Endothelial cell (in vitro differentiated cells): Measurements from ENCODE around the gene PCSK6. TPM values are rescaled to one million over a fixed set of nuclear protein-coding genes. Genes with fewer than 3 reads are reported as not detected.

Experiments
- DNase-seq: peaks from one replicate; pipeline ENCODE4 v3.0.0; 2021; ENCODE audit warnings: low spot score
- H3K27ac Mint-ChIP-seq: one replicate; pipeline ENCODE4 v1.8.0; 2021; ENCODE audit warnings: mixed read lengths, inconsistent platforms; ENCODE audit not compliant: unreplicated experiment
- H3K27me3 Mint-ChIP-seq: one replicate; pipeline ENCODE4 v1.8.0; 2021; ENCODE audit warnings: mild to moderate bottlenecking, moderate library complexity, mixed read lengths, inconsistent platforms; ENCODE audit not compliant: unreplicated experiment
- H3K36me3 Mint-ChIP-seq: one replicate; pipeline ENCODE4 v1.8.0; 2021; ENCODE audit warnings: mild to moderate bottlenecking, low read depth, mixed read lengths, inconsistent platforms; ENCODE audit not compliant: unreplicated experiment
- H3K4me1 Mint-ChIP-seq: one replicate; pipeline ENCODE4 v1.8.0; 2021; ENCODE audit warnings: mild to moderate bottlenecking, mixed read lengths, inconsistent platforms; ENCODE audit not compliant: unreplicated experiment
- H3K4me3 Mint-ChIP-seq: one replicate; pipeline ENCODE4 v1.8.0; 2021; ENCODE audit warnings: mild to moderate bottlenecking, mixed read lengths, inconsistent platforms; ENCODE audit not compliant: unreplicated experiment
- H3K9me3 Mint-ChIP-seq: one replicate; pipeline ENCODE4 v1.8.0; 2021; ENCODE audit warnings: mixed read lengths, inconsistent platforms; ENCODE audit not compliant: unreplicated experiment
- total RNA-seq: library from RNA; stranded (reverse); fragmentation: NEBNext Ultra II Directional; extraction: Animal tissue kit (Norgen Biotek cat#: 25700); gene quantifications from one replicate; pipeline ENCODE4 v1.2.1, GENCODE V29; 2021; ENCODE audit not compliant: unreplicated experiment
- TF ChIP-seq, protein P1 (sequence below): fragments of 200-600 bp; sonication (generic); IDR thresholded peaks from one replicate; pipeline ENCODE4 v1.5.0; 2021; ENCODE audit warnings: antibody characterized with exemption; ENCODE audit not compliant: unreplicated experiment

The PCSK6 gene
- total RNA-seq, 1 donor from 2014 or later, result 0.13 TPM

DNA sequence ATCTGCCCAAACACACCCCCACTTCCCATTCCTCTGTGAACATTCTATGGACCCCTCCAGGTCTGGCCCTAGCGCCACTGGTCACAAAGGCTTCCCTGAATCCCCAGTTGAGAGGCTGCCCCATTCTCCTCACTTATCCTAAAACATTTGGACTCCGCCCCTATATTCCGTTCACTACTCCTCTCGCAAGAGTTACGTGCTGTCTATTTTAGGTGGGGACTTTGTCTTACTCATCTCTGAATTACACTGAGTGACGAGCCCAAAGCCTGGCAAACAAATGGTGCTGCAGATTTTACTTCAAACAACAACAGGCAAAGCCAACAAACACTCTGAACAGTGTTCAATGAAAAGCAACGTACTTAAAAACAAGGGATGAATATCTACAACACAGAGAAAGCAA, 14.5 kb downstream of the PCSK6 start:
- no peak overlapping the region for H3K27ac Mint-ChIP-seq

DNA sequence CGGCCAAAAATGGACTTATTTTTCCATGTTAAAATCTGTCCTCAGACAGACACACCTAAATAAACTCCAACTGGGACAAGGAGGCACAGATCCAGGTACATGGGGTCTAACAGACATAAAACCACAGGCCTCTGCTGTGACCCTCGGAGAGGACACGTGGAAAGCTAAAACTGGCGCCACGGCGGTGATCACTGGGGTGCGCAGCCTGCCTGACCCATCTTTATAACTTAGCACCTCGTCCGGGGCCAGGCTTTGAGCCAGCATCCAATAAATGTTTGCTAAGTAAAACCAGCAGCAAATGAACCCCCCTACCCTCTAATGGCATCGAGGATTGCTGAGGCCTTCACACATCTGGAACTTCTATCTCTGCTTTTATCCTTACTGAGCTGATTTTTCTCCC, 15.3 kb downstream of the PCSK6 start:
- no peak overlapping the region for H3K27ac Mint-ChIP-seq
- H3K27me3 Mint-ChIP-seq, result peaks cover 10% of the 10 kb centered on the region
- no peaks in the 10 kb centered on the region for H3K36me3 Mint-ChIP-seq
- no peak overlapping the region for H3K4me3 Mint-ChIP-seq
- TF ChIP-seq, protein P1, sequence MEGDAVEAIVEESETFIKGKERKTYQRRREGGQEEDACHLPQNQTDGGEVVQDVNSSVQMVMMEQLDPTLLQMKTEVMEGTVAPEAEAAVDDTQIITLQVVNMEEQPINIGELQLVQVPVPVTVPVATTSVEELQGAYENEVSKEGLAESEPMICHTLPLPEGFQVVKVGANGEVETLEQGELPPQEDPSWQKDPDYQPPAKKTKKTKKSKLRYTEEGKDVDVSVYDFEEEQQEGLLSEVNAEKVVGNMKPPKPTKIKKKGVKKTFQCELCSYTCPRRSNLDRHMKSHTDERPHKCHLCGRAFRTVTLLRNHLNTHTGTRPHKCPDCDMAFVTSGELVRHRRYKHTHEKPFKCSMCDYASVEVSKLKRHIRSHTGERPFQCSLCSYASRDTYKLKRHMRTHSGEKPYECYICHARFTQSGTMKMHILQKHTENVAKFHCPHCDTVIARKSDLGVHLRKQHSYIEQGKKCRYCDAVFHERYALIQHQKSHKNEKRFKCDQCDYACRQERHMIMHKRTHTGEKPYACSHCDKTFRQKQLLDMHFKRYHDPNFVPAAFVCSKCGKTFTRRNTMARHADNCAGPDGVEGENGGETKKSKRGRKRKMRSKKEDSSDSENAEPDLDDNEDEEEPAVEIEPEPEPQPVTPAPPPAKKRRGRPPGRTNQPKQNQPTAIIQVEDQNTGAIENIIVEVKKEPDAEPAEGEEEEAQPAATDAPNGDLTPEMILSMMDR, result no peak
- DNase-seq, result no peak
- no peaks in the 10 kb centered on the region for H3K9me3 Mint-ChIP-seq
- H3K4me1 Mint-ChIP-seq, result no peaks in the 10 kb centered on the region

More for the DNA sequence above, 14.5 kb downstream of the PCSK6 start:
- TF ChIP-seq, protein P1, result no peak
- DNase-seq, result no peak
- H3K4me3 Mint-ChIP-seq, result no peak overlapping the region
- no peaks in the 10 kb centered on the region for H3K9me3 Mint-ChIP-seq
- no peaks in the 10 kb centered on the region for H3K4me1 Mint-ChIP-seq
- peaks cover 11% of the 10 kb centered on the region for H3K27me3 Mint-ChIP-seq
- no peaks in the 10 kb centered on the region for H3K36me3 Mint-ChIP-seq

DNA sequence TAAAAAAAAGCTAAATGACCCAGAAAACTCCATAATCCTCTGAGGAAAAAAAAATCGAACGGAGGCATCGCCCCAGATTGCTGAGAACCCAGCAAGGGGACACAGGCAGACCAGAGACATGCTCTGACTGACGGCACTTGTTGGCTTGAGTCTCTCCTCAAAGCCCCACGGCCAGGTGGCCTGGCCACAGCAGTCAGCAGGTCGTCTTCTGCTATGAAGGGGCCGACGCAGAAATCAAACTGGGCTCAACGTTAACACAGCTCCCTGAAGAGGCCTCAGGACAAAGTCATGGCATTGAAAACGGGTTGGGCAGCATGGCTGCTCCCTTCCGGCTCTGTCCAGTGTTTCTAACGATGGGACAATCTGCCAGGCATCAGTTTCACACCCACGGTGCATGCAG, 17.5 kb downstream of the PCSK6 start:
- DNase-seq, result no peak
- no peak overlapping the region for H3K27ac Mint-ChIP-seq
- no peaks in the 10 kb centered on the region for H3K4me1 Mint-ChIP-seq
- peaks cover 9% of the 10 kb centered on the region for H3K27me3 Mint-ChIP-seq
- no peaks in the 10 kb centered on the region for H3K9me3 Mint-ChIP-seq
- no peaks in the 10 kb centered on the region for H3K36me3 Mint-ChIP-seq
- TF ChIP-seq, protein P1, result no peak
- H3K4me3 Mint-ChIP-seq, result no peak overlapping the region

DNA sequence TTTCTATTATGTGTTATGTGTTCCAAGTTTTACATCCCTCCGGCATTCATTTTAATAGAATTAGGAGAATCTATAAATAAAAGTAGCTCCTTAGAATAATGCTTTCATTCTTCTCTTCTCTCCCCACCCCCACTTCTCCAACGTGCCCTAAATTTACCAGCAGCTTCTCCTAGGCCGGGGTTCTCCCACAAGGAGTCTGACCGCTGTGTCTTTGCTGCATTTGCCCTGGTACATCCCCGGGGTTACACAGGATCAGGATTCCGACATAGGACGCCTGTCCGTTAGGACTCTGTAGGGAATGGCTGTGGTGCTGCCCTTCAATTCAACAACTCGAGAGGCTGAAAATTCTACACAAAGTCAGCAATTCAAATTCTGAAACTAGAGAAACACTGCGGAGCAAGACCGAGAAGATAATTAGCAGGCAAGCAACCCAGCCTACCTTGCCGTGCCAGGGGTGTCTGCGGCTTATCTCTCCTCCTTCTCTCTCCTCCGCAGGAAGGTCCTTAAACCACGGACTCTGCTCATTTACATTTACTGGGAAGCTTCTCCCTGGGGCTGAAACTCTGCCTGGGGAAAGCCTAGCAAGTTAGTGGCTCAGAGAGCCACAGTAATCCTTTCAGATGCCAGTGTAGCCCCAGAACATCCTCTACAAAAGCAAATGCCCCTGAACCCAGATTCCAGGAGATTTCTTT, 18.8 kb downstream of the PCSK6 start:
- no peak overlapping the region for H3K4me3 Mint-ChIP-seq
- no peaks in the 10 kb centered on the region for H3K4me1 Mint-ChIP-seq
- no peaks in the 10 kb centered on the region for H3K36me3 Mint-ChIP-seq
- no peak for DNase-seq
- H3K27me3 Mint-ChIP-seq, result peaks cover 10% of the 10 kb centered on the region
- TF ChIP-seq, protein P1, result no peak
- H3K27ac Mint-ChIP-seq, result no peak overlapping the region
- no peaks in the 10 kb centered on the region for H3K9me3 Mint-ChIP-seq

DNA sequence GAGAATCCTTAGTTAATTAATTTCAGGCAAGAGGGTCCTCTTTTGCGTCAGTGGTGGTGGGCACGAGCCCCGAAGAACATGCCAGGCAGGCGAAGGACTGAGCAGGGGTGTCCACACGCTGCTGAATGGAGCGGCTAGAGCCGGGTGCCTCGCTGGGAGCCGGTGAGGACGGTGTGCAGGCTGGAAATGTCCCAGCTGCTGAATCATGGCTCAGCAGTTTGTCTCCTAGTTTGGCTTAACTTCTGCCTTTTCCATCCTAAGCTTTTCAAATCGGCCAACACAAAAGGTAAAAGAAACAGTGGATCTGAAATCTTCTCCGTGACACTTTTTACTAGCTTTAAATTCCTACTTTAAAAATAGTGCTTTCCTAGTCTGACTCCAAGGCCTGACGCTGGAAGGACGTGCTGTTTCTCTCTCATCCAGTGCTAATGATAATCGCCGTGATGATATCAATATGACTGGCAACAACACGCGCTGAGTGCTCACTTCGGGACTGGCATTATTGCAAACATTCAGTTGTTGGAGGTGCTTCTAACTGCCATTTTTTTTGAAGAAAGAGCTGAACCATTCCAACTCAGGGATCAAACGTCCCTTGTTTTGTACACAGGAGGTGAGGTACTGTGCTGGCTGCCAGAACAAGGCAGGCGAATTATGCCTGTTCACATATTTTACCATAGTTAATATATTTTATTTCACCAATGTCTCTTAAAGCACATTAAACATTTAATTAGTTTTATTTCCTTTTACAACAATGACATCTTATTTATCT, 19.8 kb downstream of the PCSK6 start:
- H3K4me1 Mint-ChIP-seq, result no peaks in the 10 kb centered on the region
- H3K4me3 Mint-ChIP-seq, result no peak overlapping the region
- H3K27ac Mint-ChIP-seq, result no peak overlapping the region
- DNase-seq, result no peak
- H3K36me3 Mint-ChIP-seq, result no peaks in the 10 kb centered on the region
- TF ChIP-seq, protein P1, result no peak
- H3K27me3 Mint-ChIP-seq, result peaks cover 9% of the 10 kb centered on the region
- no peaks in the 10 kb centered on the region for H3K9me3 Mint-ChIP-seq
